ENCODE measurements around the gene KIAA0232.

Gene KIAA0232

GRCh38 chr4:6926681-6927478, 144.4 kb downstream of the KIAA0232 start:
- no peak for DNase-seq (ENCODE audit: extremely low spot score)
- CTCF ChIA-PET: interaction anchor here (1.3 to 6.3 kb wide), 4 partner anchors 9 to 116 kb away, joined by 4 to 31 read pairs (median 6); partner anchors contain the start of gene TADA2B
- no peak for TF ChIP-seq CTCF (IDR thresholded peaks at IDR 0.05; ENCODE audit: control extremely low read depth, extremely low read depth, low read depth, missing control alignments)
- POLR2A ChIA-PET: no interaction called here

- no peak for DNase-seq (ENCODE audit: extremely low spot score)
- TF ChIP-seq CTCF (IDR thresholded peaks at IDR 0.05; ENCODE audit: control extremely low read depth, extremely low read depth, low read depth, missing control alignments): no peak
- CTCF ChIA-PET: interaction anchor here (1.0 to 6.3 kb wide), 6 partner anchors 10 to 46 kb away, joined by 3 to 31 read pairs (median 4); no protein-coding TSS in a partner anchor
- POLR2A ChIA-PET: no interaction called here
Measured at GRCh38 chr4:6928081-6928480, 145.6 kb downstream of the KIAA0232 start.

GRCh38 chr4:6929339-6929811, 146.8 kb downstream of the KIAA0232 start:
- POLR2A ChIA-PET: no interaction called here
- CTCF ChIA-PET: interaction anchor here (1.0 to 6.3 kb wide), 8 partner anchors 9 to 57 kb away, joined by 3 to 31 read pairs (median 4); no protein-coding TSS in a partner anchor
- DNase-seq (ENCODE audit: extremely low spot score): no peak
- no peak for TF ChIP-seq CTCF (IDR thresholded peaks at IDR 0.05; ENCODE audit: control extremely low read depth, extremely low read depth, low read depth, missing control alignments)

- ChIA-PET CTCF (interaction anchor here (1.0 to 6.3 kb wide), 8 partner anchors 9 to 57 kb away, joined by 3 to 31 read pairs (median 4); no protein-coding TSS in a partner anchor), POLR2A (no interaction called here)
- DNase-seq (ENCODE audit: extremely low spot score): no peak
- no peak for TF ChIP-seq CTCF (IDR thresholded peaks at IDR 0.05; ENCODE audit: control extremely low read depth, extremely low read depth, low read depth, missing control alignments)
Measured at GRCh38 chr4:6929812-6930464, 147.4 kb downstream of the KIAA0232 start.

- no peak for DNase-seq (ENCODE audit: extremely low spot score)
- ChIA-PET POLR2A (no interaction called here), CTCF (interaction anchor here (0.9 to 1.0 kb wide), 3 partner anchors 10 to 42 kb away, joined by 3 read pairs; no protein-coding TSS in a partner anchor)
- no peak for TF ChIP-seq CTCF (IDR thresholded peaks at IDR 0.05; ENCODE audit: control extremely low read depth, extremely low read depth, low read depth, missing control alignments)
Measured at GRCh38 chr4:6932475-6932874, 149.9 kb downstream of the KIAA0232 start.

GRCh38 chr4:6932918-6933317, 150.4 kb downstream of the KIAA0232 start:
- TF ChIP-seq CTCF (IDR thresholded peaks at IDR 0.05; ENCODE audit: control extremely low read depth, extremely low read depth, low read depth, missing control alignments): no peak
- POLR2A ChIA-PET: no interaction called here
- DNase-seq (ENCODE audit: extremely low spot score): no peak
- CTCF ChIA-PET: interaction anchor here (0.7 to 1.0 kb wide), 4 partner anchors 10 to 42 kb away, joined by 3 read pairs; no protein-coding TSS in a partner anchor

Data from GM10248 (cell line).